Measurements from ENCODE around the gene TNPO2. TPM values are rescaled to one million over a fixed set of nuclear protein-coding genes. Genes with fewer than 3 reads are reported as not detected.
A peak's percentile ranks its signal among the peaks of the same experiment; 100 is the strongest.
"Not testable (repeated sequence)": the region's sequence is repeated elsewhere in the genome, so short reads cannot be mapped to it uniquely, and the experiment has no call there.

Gene TNPO2
- total RNA-seq, 4 donors from 2014 or later = 50.8 to 59.8 (median 54.8) TPM

DNA sequence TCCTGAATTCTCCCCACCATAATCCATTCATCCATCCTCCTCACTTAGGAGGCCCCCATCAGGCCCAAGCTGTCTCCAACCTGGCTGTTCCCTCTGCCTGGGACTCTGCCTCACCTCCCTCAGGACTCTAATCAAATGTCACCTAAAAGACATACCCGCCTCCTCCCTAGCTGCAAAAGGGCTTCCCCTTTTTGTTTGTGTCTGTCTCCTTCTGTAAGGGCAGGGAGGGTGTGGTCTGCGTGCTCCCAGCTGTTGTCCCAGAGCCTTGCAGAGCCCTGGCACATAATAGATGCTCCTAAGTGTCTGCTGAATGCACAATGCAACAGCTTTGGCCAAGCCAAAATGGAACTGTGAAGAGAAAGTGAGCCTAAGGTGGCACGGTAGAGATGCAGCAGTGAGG, 6.3 kb upstream of the TNPO2 start:
- no peak for DNase-seq
- WGBS, 2 donors = 85 to 96% methylated on average over 3 of the region's 3 CpGs
- no peaks in the 10 kb centered on the region for H3K9me3 ChIP-seq
- TF ChIP-seq, protein P1, sequence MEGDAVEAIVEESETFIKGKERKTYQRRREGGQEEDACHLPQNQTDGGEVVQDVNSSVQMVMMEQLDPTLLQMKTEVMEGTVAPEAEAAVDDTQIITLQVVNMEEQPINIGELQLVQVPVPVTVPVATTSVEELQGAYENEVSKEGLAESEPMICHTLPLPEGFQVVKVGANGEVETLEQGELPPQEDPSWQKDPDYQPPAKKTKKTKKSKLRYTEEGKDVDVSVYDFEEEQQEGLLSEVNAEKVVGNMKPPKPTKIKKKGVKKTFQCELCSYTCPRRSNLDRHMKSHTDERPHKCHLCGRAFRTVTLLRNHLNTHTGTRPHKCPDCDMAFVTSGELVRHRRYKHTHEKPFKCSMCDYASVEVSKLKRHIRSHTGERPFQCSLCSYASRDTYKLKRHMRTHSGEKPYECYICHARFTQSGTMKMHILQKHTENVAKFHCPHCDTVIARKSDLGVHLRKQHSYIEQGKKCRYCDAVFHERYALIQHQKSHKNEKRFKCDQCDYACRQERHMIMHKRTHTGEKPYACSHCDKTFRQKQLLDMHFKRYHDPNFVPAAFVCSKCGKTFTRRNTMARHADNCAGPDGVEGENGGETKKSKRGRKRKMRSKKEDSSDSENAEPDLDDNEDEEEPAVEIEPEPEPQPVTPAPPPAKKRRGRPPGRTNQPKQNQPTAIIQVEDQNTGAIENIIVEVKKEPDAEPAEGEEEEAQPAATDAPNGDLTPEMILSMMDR (IDR thresholded peaks at IDR 0.05) = no peak
- no peak for TF ChIP-seq POLR2A (IDR thresholded peaks at IDR 0.05)
- peaks cover 28% of the 10 kb centered on the region in 2 donors for H3K36me3 ChIP-seq
- intact Hi-C loops (cut with DNase I) = no loop called here
- H3K27ac ChIP-seq = no peak overlapping the region
- peaks cover 19 to 21% of the 10 kb centered on the region in 2 donors for H3K4me1 ChIP-seq
- H3K4me3 ChIP-seq (replicated peaks in 1 of 3) = no peak overlapping the region
- no peaks in the 10 kb centered on the region for H3K27me3 ChIP-seq

DNA sequence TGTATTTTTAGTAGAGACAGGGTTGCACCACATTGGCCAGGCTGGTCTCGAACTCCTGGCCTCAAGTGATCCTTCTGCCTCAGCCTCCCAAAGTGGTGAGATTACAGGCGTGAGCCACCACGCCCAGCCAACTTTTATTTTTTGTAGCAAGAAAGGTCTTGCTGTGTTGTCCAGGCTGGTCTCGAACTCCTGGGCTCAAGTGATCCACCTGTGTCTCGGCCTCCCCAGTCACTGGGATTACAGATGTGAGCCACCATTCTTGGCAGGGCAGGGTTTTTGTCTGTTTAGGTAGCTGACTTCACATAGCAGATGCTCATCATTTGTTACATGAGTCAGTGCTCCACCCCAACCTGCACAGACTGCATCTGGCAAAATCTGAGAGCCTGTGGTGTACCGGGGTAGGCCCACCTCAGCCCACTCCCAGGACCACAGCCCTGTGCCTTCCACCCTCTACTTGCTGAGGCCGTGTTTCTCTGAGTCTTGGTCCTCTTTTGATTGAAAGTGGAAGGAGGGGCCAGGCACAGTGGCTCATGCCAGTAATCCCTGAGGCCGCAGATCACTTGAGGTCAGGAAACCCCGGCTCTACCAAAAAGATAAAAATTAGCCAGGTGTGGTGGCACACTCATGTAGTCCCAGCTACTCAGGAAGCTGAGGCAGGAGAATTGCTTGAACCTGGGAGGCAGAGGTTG, 4.2 kb upstream of the TNPO2 start:
- DNase-seq = no peak
- Histone ChIP-seq H3K4me1 (peaks cover 18 to 21% of the 10 kb centered on the region in 2 donors), H3K27ac (no peak overlapping the region), H3K4me3 (replicated peaks in 1 of 3) (no peak overlapping the region), H3K27me3 (no peaks in the 10 kb centered on the region), H3K9me3 (no peaks in the 10 kb centered on the region), H3K36me3 (peaks cover 28% of the 10 kb centered on the region in 2 donors)
- intact Hi-C loops (cut with DNase I) = no loop called here
- 96 to 98% methylated on average over 8 to 9 of the region's 9 CpGs for WGBS, 2 donors
- TF ChIP-seq POLR2A (IDR thresholded peaks at IDR 0.05) = no peak
- TF ChIP-seq, protein P1 (IDR thresholded peaks at IDR 0.05) = no peak

DNA sequence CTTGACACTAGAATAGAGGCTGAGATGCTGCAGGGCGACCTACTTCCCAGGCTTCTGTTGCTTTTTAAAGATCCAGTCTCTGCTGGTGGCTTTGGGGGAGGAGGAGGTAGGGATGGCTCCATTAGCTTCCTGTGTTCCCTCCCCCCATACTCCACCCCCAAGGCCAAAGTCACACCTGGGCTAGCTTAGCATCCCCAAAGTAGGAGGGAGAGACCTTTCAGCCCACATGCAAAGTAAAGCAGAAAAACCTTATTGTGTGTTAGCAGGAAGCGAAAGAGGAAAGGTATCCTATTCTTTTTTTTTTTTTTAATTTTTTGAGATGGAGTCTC, 3.2 kb upstream of the TNPO2 start:
- Histone ChIP-seq H3K4me3 (replicated peaks in 1 of 3) (no peak overlapping the region), H3K9me3 (no peaks in the 10 kb centered on the region), H3K27ac (no peak overlapping the region), H3K27me3 (no peaks in the 10 kb centered on the region), H3K4me1 (peaks cover 13% of the 10 kb centered on the region in 2 donors), H3K36me3 (peaks cover 28% of the 10 kb centered on the region in 2 donors)
- intact Hi-C loops (cut with DNase I) = no loop called here
- DNase-seq = no peak
- TF ChIP-seq, protein P1 (IDR thresholded peaks at IDR 0.05) = no peak
- TF ChIP-seq POLR2A (IDR thresholded peaks at IDR 0.05) = no peak
- 91 to 96% methylated on average over 2 of the region's 2 CpGs for WGBS, 2 donors

DNA sequence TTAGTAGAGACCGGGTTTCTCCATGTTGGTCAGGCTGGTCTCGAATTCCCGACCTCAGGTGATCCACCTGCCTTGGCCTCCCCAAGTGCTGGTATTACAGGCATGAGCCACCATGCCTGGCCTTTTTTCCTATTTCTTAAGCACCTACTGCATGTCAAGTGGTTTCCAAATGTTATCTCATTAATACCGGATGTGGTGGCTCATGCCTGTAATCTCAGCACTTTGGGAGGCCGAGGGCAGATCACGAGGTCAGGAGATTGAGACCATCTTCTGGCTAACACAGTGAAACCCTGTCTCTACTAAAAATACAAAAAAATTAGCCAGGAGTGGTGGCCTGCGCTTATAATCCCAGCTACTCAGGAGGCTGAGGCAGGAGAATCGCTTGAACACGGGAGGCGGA, 1.9 kb upstream of the TNPO2 start:
- intact Hi-C loops (cut with DNase I); H3K27me3 ChIP-seq; H3K9me3 ChIP-seq; DNase-seq; H3K4me3 ChIP-seq (replicated peaks in 1 of 3); H3K27ac ChIP-seq: not testable (repeated sequence)
- Histone ChIP-seq H3K4me1 (peaks cover 18 to 21% of the 10 kb centered on the region in 2 donors), H3K36me3 (peaks cover 19 to 23% of the 10 kb centered on the region in 2 donors)
- WGBS, 2 donors = 89 to 90% methylated on average over 10 of the region's 10 CpGs

DNA sequence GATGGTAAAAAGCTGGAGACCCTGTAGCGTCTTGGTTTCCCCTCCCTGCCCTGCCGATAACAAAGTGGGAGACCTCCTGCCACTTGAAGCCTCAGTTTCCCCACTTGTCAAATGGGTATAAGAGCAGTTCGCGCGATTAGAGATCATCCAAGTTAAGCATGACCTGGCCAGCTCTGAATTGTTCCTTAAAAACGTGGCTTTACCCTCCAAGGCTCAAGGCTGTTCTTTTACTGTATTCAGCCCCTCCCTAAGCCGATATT, 421 bp downstream of the TNPO2 start:
- intact Hi-C loops (cut with DNase I) = no loop called here
- Histone ChIP-seq H3K27ac (peak overlapping the region in 2 of 3 donors; percentile 92 to 96), H3K36me3 (peaks cover 7 to 9% of the 10 kb centered on the region in 2 donors), H3K4me3 (replicated peaks in 1 of 3) (peak overlapping the region in 1 of 3 donors; percentile 90), H3K27me3 (no peaks in the 10 kb centered on the region), H3K9me3 (no peaks in the 10 kb centered on the region), H3K4me1 (peaks cover 22 to 25% of the 10 kb centered on the region in 2 donors)
- TF ChIP-seq POLR2A (IDR thresholded peaks at IDR 0.05) = no peak
- TF ChIP-seq, protein P1 (IDR thresholded peaks at IDR 0.05) = no peak
- 4 to 5% methylated on average over 7 of the region's 7 CpGs for WGBS, 2 donors
- no peak for DNase-seq
